OCI-LY3 (cell line): Measurements from ENCODE around the gene SHROOM3.

Source experiments
- H2AFZ ChIP-seq: fragments of 200-600, 300-600 bp; shearing (Covaris generic); 2 replicates; pipeline ENCODE4 v1.6.0; 2014; ENCODE audit warnings: antibody characterized with exemption, low read depth, low read length
- H3K27ac ChIP-seq: fragments of 200-600, 300-600 bp; sonication (generic); 2 replicates; pipeline ENCODE4 v1.5.1; 2014; ENCODE audit warnings: mild to moderate bottlenecking, low read length, moderate library complexity, mixed read lengths
- H3K27me3 ChIP-seq: fragments of 200-600, 300-600 bp; sonication (generic); 2 replicates; pipeline ENCODE4 v1.6.1; 2014; ENCODE audit warnings: low read depth, low read length, mixed read lengths
- H3K36me3 ChIP-seq: fragments of 200-600, 300-600 bp; sonication (generic); replicated peaks from 2 replicates; pipeline ENCODE3; 2014; ENCODE audit warnings: low read depth, low read length, mixed read lengths
- H3K4me1 ChIP-seq: fragments of 300-600, 200-600 bp; sonication (generic); 2 replicates; pipeline ENCODE4 v1.6.1; 2014; ENCODE audit warnings: low read length, mixed read lengths
- H3K4me2 ChIP-seq: fragments of 200-600, 300-600 bp; sonication (generic); 2 replicates; pipeline ENCODE4 v1.6.1; 2014; ENCODE audit warnings: low read length, mixed read lengths
- H3K4me3 ChIP-seq: fragments of 300-600, 200-600 bp; sonication (generic); 2 replicates; pipeline ENCODE4 v1.5.1; 2014; ENCODE audit warnings: antibody characterized with exemption, mild to moderate bottlenecking, low read length, moderate library complexity
- H3K79me2 ChIP-seq: fragments of 300-600, 200-600 bp; shearing (Covaris generic); 2 replicates; pipeline ENCODE4 v1.6.1; 2014; ENCODE audit warnings: mild to moderate bottlenecking, low read length, mixed read lengths
- H3K9ac ChIP-seq: fragments of 300-600, 200-600 bp; shearing (Covaris generic); 2 replicates; pipeline ENCODE4 v1.6.0; 2014; ENCODE audit warnings: mild to moderate bottlenecking, low read length, moderate library complexity
- H3K9me3 ChIP-seq: fragments of 200-600, 300-600 bp; shearing (Covaris generic); 2 replicates; pipeline ENCODE4 v1.6.1; 2014; ENCODE audit warnings: low read length, mixed read lengths; ENCODE audit not compliant: insufficient read depth
- H4K20me1 ChIP-seq: fragments of 200-600, 300-600 bp; sonication (generic); 2 replicates; pipeline ENCODE4 v1.6.1; 2016; ENCODE audit warnings: low read length, mixed read lengths; ENCODE audit not compliant: insufficient read depth
- EZH2phosphoT487 ChIP-seq: fragments of 200-600 bp; shearing (Covaris generic); IDR thresholded peaks from 2 replicates; pipeline ENCODE4 v1.6.1; 2018; ENCODE audit warnings: antibody characterized with exemption, mixed run types, low read depth
- TF ChIP-seq, protein P1 (sequence below): fragments of 200-600, 300-600 bp; sonication (generic); IDR thresholded peaks from 2 replicates; pipeline ENCODE4 v1.5.1; 2014; ENCODE audit warnings: antibody characterized with exemption, low read length, low read depth

The SHROOM3 gene

DNA sequence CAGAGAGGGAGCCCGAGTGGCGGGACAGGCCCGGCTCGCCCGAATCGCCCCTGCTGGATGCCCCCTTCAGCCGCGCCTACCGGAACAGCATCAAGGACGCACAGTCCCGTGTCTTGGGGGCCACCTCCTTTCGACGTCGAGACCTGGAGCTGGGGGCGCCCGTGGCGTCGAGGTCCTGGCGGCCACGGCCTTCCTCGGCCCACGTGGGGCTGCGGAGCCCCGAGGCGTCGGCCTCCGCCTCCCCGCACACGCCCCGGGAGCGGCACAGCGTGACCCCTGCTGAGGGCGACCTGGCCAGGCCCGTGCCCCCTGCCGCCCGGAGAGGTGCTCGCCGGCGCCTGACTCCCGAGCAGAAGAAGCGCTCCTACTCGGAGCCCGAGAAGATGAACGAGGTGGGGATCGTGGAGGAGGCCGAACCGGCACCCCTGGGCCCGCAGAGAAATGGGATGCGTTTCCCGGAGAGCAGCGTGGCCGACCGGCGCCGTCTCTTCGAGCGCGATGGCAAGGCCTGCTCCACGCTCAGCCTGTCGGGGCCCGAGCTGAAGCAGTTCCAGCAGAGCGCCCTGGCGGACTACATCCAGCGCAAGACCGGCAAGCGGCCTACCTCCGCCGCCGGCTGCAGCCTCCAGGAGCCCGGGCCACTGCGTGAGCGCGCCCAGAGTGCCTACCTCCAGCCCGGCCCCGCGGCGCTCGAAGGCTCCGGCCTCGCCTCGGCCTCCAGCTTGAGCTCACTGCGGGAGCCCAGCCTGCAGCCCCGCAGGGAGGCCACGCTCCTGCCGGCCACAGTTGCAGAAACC lies 306.0 kb downstream of the SHROOM3 start:
- no peak for TF ChIP-seq EZH2phosphoT487
- TF ChIP-seq, protein P1, sequence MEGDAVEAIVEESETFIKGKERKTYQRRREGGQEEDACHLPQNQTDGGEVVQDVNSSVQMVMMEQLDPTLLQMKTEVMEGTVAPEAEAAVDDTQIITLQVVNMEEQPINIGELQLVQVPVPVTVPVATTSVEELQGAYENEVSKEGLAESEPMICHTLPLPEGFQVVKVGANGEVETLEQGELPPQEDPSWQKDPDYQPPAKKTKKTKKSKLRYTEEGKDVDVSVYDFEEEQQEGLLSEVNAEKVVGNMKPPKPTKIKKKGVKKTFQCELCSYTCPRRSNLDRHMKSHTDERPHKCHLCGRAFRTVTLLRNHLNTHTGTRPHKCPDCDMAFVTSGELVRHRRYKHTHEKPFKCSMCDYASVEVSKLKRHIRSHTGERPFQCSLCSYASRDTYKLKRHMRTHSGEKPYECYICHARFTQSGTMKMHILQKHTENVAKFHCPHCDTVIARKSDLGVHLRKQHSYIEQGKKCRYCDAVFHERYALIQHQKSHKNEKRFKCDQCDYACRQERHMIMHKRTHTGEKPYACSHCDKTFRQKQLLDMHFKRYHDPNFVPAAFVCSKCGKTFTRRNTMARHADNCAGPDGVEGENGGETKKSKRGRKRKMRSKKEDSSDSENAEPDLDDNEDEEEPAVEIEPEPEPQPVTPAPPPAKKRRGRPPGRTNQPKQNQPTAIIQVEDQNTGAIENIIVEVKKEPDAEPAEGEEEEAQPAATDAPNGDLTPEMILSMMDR: no peak
- H3K9ac ChIP-seq: no peak overlapping the region
- H2AFZ ChIP-seq: no peak overlapping the region
- peaks cover 16% of the 10 kb centered on the region; the same call in 1 of the 2 replicates for H3K27me3 ChIP-seq
- peaks cover 14% of the 10 kb centered on the region for H3K4me1 ChIP-seq
- H3K27ac ChIP-seq: no peak overlapping the region
- H3K4me2 ChIP-seq: no peak overlapping the region
- H3K4me3 ChIP-seq: no peak overlapping the region
- no peaks in the 10 kb centered on the region for H3K79me2 ChIP-seq
- H4K20me1 ChIP-seq: no peaks in the 10 kb centered on the region
- H3K36me3 ChIP-seq: no peaks in the 10 kb centered on the region
- H3K9me3 ChIP-seq: no peaks in the 10 kb centered on the region

DNA sequence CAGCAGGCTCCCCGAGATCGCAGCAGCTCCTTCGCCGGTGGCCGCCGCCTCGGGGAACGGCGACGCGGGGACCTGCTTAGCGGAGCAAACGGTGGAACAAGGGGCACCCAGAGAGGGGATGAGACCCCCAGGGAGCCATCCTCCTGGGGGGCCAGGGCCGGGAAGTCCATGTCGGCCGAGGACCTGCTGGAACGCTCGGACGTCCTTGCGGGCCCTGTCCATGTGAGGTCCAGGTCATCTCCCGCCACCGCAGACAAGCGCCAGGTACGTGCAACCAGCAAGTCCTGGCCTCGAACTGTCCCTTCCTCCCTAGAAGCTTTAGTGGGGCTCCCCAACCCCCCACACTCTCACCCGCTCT lies 306.6 kb downstream of the SHROOM3 start:
- no peak overlapping the region for H3K27ac ChIP-seq
- H3K4me1 ChIP-seq: peaks cover 14% of the 10 kb centered on the region
- H4K20me1 ChIP-seq: no peaks in the 10 kb centered on the region
- H3K9me3 ChIP-seq: no peaks in the 10 kb centered on the region
- no peaks in the 10 kb centered on the region for H3K36me3 ChIP-seq
- no peak overlapping the region for H3K4me2 ChIP-seq
- H3K4me3 ChIP-seq: no peak overlapping the region
- TF ChIP-seq EZH2phosphoT487: no peak
- TF ChIP-seq, protein P1: no peak
- H2AFZ ChIP-seq: no peak overlapping the region
- peaks cover 13% of the 10 kb centered on the region; the same call in 1 of the 2 replicates for H3K27me3 ChIP-seq
- H3K79me2 ChIP-seq: no peaks in the 10 kb centered on the region
- no peak overlapping the region for H3K9ac ChIP-seq

DNA sequence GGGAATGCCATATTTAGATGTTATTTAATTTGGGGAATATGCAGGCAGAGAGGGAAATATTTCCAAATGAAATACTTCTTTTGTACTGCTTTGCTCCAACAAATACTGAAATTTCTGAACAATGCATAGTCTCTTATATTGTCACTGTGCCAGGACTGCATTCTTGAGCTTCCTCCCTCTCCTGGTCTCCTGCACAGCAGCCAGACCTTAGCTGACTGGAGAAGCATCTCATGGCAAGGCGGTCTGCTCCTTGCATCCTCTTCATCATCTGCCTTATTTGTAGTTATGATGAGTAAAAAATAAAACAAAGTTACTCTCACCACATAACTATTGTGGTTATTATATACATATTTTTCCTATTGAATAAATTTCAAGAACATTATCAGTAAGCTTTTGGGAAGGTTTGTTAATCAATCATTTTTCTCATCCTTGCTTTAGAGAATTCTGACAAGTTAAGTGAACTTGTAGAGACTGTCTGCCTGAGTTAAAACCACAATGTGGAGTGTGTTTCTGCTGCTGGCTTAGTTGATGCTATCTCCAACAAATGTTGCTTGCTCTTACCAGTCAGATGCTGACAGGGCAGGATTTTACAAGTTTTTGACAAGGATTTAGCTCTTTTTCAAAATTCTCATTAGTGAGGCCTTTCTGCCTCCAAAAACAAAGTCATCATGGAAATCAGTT lies 309.4 kb downstream of the SHROOM3 start:
- no peaks in the 10 kb centered on the region for H3K36me3 ChIP-seq
- H3K4me2 ChIP-seq: no peak overlapping the region
- peaks cover 3% of the 10 kb centered on the region for H3K4me1 ChIP-seq
- no peak overlapping the region for H3K27ac ChIP-seq
- no peaks in the 10 kb centered on the region for H4K20me1 ChIP-seq
- no peak for TF ChIP-seq EZH2phosphoT487
- TF ChIP-seq, protein P1: no peak
- no peak overlapping the region for H3K4me3 ChIP-seq
- H3K79me2 ChIP-seq: no peaks in the 10 kb centered on the region
- H3K9me3 ChIP-seq: no peaks in the 10 kb centered on the region
- peaks cover 14% of the 10 kb centered on the region; the same call in 1 of the 2 replicates for H3K27me3 ChIP-seq
- no peak overlapping the region for H3K9ac ChIP-seq
- no peak overlapping the region for H2AFZ ChIP-seq

DNA sequence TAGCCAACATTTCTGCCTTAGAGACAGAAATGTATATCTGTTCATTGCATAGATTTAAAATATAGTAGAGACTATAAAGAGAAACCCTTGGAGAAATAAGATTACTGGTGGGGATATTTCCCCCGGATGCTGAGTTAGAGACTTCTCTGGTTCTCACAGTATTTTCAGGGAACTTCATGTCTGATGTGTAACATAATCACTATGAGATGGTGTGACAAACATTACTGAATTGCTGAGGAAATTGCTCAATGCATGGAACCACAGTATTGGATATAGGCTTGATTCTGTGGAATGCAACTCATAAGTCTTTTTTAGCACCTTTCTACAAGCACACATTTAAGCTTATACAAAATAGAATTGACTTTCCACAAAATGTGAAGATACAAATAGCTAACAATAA lies 310.2 kb downstream of the SHROOM3 start:
- no peak overlapping the region for H3K4me2 ChIP-seq
- H3K36me3 ChIP-seq: no peaks in the 10 kb centered on the region
- H2AFZ ChIP-seq: no peak overlapping the region

More for the DNA sequence above, 310.2 kb downstream of the SHROOM3 start:
- H3K4me3 ChIP-seq: no peak overlapping the region
- H3K27me3 ChIP-seq: peaks cover 20% of the 10 kb centered on the region; the same call in 1 of the 2 replicates
- no peaks in the 10 kb centered on the region for H3K79me2 ChIP-seq
- H3K9ac ChIP-seq: no peak overlapping the region
- H3K4me1 ChIP-seq: peaks cover 3% of the 10 kb centered on the region
- H3K27ac ChIP-seq: no peak overlapping the region
- no peaks in the 10 kb centered on the region for H4K20me1 ChIP-seq
- no peaks in the 10 kb centered on the region for H3K9me3 ChIP-seq
- TF ChIP-seq EZH2phosphoT487: no peak
- TF ChIP-seq, protein P1: no peak
